HG03442 (cell line): ENCODE results near the gene RESF1.

ENCODE experiments used
- ATAC-seq: cut with Tn5 transposase; IDR thresholded peaks from one replicate; pipeline ENCODE4 v1.9.1; 2021; ENCODE audit warnings: mild to moderate bottlenecking, moderate library complexity; ENCODE audit not compliant: unreplicated experiment

Gene RESF1

DNA sequence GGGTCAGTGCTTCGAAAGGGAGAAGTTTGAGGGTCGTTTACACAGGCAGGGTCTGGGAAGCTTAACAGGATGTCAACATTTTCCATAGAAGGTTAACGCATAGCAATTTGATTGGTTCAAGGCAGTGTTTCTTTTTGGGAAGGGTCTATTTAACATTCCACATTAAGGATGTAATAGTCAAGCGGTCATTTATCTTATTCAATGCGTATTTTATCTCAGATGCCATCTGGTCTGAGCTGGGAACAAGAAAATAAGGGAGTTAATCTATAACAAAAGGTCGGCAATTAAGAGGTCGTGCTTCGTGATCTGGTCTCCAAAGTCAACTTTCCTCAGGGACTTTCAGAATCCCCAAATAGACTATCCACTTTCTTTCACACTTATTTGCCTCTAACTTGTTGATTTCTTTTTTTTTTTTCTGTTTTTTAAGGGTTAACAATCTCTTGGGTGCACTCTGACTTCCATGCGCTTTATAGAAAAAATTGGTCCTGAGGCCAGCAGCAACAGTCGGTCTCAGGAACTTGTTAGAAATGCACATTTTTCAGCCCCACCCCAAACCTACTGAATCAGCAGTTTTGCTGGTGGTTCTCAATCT lies 550 bp upstream of the RESF1 start:
- ATAC-seq, result no peak

DNA sequence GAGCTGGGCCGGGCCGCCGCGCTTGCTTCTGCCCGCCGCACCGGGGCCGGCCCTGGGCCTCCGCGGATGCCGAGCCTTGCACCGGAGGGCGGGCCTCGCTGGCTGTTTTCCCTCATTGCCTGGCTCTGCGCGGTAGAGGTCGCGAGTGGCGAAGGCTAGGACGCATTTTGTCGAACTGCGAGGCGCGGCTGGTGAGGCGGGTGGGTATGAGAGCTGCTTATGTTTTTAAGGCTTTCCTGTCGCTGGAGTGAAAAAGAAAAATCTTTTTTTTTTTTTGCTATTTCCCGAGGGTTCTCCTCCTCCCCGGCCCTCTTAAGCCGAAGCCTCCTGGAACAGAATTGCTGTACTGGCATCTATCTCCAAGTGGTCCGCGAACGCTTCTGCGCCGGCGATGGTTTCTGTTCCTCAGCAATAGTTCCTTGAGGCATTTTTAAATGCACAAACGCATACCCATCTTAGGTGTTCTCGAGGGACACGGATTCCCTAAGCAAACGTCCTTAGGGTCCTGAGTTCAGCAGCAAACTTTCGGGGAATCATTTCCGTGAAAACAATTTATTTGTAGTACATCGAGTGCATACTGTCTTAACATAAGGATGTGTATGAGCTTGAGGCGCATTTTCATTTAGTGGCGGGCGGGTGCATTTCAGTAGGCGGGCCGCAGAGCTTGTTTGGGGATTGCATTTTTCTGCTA lies 631 bp downstream of the RESF1 start:
- peak; percentile 32 for ATAC-seq

DNA sequence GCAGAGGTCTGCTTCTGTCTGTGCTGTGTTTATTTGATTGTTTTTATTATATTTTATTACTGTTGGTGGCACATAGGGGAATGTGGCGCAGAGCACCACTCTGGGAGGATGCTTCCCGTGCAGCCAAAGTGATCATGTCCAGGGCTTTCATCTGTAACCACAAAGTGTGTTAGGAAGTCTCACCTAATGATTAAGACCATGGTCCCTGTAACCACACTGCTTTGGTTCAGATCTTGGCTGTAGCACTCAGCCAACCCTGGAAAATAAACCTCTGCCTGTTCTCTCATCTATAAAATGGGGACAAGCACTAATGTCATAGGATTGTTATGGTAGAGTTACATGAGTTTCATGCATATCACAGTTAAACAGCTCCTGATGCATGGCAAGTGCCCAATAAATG lies 1.9 kb downstream of the RESF1 start:
- ATAC-seq, result no peak

DNA sequence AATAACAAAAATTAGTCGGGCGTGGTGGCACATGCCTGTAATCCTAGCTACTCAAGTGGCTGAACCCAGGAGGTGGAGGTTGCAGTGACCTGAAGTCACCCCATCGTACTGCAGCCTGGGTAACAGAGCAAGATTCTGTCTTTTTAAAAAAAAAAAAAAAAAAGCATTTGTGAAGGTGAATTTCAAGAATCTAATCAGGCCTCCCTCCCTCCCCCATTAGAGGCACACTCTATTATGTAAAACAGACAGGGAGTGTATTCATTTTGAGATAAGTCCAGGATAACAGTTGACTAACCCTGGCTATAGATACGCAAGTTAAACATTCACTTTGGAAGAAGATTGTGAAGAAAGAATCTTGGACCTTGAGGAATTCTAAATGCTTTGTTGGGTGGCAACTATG lies 2.9 kb downstream of the RESF1 start:
- ATAC-seq, result no peak

DNA sequence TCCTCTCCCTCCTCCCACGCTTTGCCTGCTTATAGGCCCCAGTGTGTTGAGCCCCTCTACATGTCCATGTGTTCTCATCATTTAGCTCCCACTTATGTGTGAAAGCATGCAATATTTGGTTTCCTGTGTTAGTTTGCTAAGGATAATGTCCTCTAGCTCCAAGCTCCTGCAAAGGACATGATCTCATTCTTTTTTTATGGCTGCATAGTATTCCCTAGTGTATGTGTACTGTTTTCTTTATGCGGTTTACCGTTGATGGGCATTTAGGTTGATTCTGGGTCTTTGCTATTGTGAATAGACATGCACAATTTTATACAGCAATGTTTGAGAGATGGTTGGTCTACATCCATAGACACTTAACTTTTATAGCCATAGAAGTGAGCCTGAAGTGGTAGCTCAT lies 5.1 kb downstream of the RESF1 start:
- no peak for ATAC-seq

DNA sequence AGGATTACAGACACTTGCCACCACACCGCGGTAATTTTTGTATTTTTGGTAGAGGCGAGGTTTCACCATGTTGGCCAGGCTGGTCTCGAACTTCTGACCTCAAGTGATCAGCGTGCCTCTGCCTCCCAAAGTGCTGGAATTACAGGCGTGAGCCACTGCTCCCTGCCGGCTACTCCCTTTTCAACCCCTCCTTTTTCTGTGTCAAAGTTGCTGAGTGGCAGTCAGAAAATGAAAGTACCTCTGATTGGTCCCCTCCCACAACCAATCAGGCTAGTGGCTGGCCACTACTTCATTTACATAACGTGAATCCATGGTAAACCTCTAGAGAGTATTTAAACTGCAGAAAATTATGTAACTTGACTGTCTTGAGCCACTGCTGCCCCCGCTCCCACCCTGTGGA lies 5.9 kb downstream of the RESF1 start:
- no peak for ATAC-seq

DNA sequence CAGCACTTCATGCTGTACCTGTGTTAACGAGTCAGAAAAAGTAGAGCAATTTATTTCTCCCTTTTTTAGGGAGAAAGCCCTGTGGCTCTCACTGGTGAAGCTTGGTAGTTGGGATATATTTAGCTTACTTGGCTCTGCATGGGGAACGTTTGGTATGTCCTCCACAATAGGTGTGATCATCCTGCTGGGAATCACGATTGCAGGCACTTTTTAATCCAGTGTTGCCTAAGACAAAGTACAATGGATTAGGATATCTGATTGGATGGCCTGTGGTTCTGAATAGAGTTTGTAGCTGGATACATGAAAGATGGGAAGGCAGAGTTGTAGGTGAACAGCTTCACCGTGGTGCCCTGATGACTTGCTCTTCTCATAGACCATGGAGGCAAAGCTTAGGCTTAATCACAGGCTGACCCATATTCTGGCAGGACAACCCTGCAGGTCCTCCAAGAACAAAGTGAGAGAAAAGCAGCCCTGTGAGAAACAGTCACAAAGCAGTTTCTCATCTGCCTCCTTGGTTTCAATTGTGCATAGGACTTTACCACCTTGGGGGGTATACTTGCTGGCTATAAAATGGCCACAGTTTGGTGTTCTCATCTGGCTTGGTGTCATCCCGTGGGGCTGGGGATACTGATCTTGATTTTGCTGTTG lies 7.5 kb downstream of the RESF1 start:
- ATAC-seq, result no peak

DNA sequence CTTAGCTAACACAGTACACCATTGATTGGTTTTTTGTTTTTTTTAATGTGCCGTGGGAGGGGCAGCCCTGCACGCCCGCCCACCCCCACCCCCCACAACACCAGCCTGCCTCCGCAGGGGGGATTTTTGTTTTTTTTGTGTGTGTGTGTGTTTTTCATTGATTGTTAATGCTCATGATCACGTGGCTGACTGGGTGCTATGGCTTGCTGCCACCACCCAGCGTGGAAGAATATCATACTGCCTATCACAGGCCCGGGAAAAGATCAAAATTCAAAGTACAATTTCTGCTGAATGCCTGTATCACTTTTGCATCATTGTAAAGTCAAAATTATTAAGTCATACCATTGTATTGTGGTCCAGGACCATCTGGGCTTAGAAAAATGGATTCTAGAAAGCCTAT lies 8.3 kb downstream of the RESF1 start:
- no peak for ATAC-seq

DNA sequence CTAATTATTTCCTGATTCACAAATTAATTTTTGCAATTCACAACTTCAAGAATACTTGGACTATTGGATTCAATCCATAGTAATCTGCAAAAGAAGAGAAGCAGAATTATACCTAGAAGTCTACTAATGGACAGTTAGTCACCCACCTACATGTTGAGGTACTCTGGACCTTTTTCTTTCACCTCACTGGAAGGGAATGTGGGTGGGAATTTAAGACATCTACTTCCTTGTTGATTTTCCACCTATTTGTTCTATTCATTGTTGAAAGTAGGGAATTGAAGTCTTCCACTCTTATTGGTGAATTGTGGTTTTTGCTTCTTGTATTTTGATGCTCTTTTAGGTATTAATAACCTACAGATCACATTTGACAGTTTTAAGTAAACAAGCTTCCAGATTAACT lies 11.0 kb downstream of the RESF1 start:
- ATAC-seq, result no peak

DNA sequence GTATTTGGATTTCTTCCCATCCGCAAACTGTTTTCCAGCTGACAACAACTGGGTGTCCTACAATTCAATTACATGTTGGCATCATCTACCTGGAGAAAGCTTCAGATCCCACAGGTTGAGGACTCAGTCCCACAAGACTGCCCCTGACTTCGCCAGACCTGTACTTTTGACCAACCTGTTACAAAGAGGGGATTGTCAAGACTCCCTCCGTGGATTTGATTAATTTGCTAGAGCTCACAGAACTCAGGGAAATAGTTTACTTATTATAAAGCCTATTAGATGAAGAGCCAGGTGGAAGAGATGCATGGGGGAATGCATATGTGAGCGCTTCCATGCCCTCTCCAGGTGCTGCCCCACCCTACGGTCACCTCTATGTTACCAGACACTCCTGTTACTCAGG lies 14.6 kb downstream of the RESF1 start:
- no peak for ATAC-seq

DNA sequence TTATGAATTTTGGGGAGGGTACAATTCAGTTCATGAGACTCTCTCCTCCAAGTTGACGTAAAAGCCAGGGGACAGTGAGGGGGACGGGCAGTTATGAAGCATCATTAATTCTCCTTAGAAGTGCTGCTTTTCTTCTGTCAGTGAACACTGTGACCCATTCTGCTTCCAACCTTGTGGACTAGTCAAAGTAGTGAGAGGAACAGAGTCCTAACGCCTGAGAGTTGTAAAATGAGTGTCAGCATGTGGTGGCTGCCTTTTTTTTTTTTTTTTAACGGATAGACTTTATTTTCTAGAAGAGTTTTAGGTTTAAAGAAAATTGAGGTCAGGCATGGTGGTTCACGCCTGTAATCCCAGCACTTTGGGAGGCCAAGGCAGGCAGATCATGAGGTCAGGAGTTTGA lies 15.5 kb downstream of the RESF1 start:
- ATAC-seq, result no peak

DNA sequence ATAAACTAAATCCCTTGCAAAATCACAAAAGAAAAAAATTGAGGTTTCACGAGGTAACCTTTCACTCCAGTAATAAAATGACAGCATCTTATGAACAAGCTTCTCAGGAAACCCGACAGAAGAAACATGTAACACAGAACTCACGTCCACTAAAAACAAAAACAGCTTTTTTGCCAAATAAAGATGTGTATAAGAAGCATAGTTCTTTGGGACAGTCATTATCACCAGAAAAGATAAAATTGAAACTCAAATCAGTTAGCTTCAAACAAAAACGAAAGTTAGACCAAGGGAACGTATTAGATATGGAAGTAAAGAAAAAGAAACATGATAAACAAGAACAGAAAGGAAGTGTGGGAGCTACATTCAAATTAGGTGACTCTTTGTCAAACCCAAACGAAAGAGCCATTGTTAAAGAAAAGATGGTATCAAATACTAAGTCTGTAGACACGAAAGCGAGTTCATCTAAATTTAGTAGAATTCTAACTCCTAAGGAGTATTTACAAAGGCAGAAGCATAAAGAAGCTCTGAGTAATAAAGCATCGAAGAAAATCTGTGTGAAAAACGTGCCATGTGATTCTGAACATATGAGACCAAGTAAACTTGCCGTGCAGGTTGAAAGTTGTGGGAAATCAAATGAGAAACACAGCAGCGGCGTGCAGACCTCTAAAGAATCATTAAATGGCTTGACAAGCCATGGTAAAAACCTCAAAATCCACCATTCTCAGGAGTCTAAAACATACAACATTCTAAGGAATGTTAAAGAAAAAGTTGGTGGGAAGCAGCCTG lies 25.8 kb downstream of the RESF1 start:
- ATAC-seq, result no peak

DNA sequence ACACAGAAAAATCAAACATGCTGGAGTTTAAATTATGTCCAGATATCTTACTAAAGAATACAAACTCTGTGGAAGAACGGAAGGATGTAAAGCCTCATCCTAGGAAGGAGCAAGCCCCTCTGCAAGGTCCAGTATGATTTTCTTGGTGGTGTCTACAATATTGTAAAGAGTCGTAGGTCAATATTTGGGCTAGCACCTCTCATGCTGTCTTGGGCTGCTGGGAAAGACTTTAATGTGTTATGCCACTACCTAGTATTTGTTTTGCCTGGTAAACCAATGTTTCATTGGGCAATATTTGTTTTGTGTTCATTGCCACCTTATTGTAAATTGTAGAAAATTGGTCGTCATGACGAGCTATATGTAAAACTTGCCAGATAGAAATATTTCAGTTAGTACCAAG lies 26.6 kb downstream of the RESF1 start:
- no peak for ATAC-seq

DNA sequence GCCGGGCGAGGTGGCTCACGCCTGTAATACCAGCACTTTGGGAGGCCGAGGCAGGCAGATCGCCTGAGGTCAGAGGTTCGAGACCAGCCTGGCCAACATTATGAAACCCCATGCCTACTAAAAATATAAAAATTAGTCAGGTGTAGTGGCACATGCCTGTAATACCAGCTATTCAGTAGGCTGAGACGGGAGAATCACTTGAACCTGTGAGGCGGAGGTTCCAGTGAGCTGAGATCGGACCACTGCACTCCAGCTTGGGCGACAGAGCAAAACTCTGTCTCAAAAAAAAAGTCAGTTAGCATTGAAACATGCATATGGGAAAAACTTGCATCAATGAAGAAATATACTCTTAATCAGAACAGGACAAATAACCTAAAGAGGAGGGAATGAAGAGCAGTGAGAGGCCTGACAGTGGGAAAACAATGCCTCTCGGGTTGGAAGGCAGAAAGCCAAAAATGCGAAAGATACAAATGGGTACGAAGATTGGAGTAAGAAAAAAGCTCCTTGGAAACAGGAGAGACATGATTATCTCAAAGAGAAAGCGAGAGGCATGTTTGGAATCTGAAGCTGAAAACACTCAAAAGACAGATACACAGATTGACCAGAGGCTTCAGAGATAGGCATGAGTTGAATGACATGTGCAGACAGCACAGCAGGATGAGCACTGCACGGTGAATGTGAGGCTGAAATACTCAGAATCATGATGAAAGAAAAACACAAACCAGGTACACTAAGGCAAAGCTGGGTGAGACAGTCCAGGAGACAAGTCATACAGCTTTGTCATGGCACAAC lies 30.6 kb downstream of the RESF1 start:
- no peak for ATAC-seq

DNA sequence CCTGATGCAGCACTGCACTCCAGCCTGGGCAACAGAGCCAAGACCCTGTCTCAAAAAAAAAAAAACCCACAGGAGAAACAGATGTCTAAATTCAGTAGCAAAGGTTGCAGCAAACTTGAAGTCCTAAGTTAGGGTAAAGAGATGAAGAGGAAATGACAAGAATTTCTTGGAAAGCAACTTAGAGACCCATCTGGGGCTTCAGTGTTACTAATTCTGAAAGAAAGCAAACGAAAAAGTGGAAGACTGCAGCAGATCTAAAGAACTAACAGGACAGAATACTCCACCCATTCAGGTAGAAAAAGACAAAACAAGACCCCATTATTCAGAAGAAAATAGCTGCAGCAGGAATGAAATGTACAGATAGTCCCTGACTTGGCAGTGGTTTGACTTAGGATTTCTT lies 31.9 kb downstream of the RESF1 start:
- no peak for ATAC-seq

DNA sequence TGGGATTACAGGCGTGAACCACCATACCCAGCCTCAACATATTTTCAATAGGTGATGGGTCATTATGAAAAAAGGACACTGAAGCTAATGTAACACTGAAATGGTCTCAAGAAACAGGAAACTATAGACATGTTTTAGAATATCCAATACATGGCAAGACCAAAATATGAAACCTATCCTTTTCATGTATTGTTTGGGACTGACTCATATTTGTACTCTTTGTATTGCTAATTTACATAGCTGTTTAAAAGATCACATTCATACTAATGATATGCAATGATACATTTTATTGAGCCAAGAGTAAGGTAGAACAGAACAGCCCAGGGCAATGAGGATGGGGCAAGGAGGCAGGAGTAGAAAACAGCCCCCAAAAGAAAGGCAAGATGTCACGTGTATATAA lies 32.6 kb downstream of the RESF1 start:
- ATAC-seq, result no peak

DNA sequence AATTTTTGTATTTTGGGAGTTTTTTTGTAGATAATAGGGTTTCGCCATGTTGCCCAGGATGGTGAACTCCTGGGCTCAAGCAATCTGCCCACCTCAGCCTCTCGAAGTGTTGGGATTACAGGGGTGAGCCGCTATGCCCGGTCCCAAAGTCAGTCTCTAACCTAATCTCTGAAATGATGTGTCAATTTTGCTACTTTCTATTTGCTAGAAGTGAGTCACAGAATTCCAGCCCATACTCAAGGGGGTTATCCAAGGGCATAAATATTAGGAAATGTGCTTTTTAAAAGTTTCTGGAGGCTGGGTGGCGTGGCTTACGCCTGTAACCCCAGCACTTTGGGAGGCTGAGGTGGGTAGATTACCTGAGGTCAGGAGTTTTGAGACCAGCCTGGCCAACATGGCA lies 40.5 kb downstream of the RESF1 start:
- ATAC-seq, result no peak

DNA sequence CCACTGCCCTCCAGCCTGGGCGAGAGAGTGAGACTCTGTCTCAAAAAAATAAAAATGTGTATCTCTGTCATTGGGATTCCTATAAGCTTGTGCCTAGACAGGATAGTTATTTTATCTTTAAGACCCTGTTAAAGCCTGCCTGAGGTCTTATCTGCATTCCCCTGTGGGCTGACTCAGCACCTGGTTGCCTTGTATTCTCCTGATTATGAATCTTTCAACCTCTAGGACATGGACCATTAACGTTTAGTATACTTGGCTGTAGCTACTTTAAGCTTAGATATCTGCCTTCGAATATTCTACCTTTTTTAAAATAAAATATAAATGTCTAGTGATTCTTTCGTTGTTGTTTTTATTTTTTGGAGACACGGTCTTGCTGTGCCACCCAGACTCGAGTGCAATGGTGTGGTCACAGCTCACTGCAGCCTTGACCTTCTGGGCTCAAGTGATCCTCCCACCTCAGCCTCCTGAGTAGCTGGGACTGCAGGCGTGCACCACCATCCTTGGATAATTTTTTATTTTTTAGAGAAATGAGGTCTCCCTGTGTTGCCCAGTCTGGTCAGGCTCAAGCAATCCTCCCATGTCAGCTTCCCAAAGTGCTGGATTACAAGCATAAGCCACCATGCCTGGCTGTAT lies 41.3 kb downstream of the RESF1 start:
- no peak for ATAC-seq

DNA sequence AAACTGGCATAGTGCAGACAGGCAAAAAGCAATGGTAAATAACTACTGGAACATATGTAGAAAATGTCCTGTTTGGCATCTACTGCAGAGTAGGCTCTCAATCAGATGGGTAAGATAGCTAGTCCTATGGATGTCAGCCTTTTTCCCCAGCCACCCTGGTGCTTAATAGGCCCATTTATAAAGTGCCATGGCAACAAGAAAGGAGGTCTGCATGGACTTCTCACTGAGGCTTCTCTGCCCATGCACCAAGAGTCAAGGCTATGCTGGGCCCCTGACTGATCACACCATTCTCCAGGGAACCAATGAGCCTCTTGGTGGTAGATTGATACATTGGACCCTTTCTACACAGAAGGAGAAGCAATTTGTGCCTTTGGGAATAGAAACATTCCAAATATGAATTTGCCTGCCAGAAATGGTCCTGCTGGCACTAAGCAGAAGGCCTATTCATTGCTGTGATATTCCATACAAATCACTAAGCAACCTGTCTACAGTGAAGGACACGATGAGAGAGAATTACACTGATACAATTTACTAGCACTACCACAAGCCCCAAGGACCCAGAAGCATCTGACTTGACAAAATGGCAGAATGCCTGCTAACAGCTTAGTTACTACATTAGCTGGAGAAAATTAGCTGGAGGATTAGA lies 43.8 kb downstream of the RESF1 start:
- ATAC-seq, result no peak

DNA sequence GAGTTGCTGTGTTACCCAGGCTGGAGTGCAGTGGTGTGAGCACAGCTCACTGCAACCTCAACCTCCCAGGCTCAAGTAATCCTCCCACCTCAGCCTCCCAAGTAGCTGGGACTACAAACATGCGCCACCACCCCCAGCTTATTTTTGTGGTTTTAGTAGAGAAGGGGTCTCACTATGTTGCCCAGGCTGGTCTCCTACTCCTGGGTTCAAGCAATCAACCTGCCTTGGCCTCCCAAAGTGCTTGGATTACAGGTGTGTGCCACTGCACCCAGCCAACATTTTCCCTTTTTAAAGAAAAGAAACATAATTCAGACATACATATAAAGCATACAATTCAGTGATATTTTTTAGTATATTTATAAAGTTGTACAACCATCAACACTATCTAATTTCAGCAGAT lies 44.4 kb downstream of the RESF1 start:
- no peak for ATAC-seq
